Mucosa of descending colon (tissue), 3 donors: ENCODE measurements around the gene CPEB1. TPM values are rescaled to one million over a fixed set of nuclear protein-coding genes. Genes with fewer than 3 reads are reported as not detected.

Experiments
- ATAC-seq: fragments of 200-7000 bp; cut with Tn5 transposase; one replicate; pipeline ENCODE4 v1.9.1; 2020; ENCODE audit warnings: mild to moderate bottlenecking, moderate library complexity
- DNase-seq, 3 donors: peaks; one replicate each; pipeline ENCODE4 v3.0.0-alpha.2; 2020
- H3K36me3 ChIP-seq: fragments of 200-600 bp; one replicate; pipeline ENCODE4 v1.8.0; 2021; ENCODE audit warnings: low read depth, mild to moderate bottlenecking
- H3K4me1 ChIP-seq: fragments of 200-600 bp; one replicate; pipeline ENCODE4 v1.8.0; 2021; ENCODE audit warnings: low read depth, mild to moderate bottlenecking
- H3K4me3 ChIP-seq: fragments of 200-600 bp; one replicate; pipeline ENCODE4 v1.8.0; 2021; ENCODE audit warnings: mild to moderate bottlenecking
- H3K9me3 ChIP-seq: fragments of 200-600 bp; one replicate; pipeline ENCODE4 v1.8.0; 2021; ENCODE audit warnings: mild to moderate bottlenecking
- intact Hi-C, 2 donors: fragments of 100-400 bp; cut with DNase I in 1 of 2; cut with micrococcal nuclease in 1 of 2; formaldehyde crosslinking; loops; one replicate each; pipeline versions ENCODE4 v1.11.0 to v1.11.1; 2022; cut with DNase I, micrococcal nuclease
- total RNA-seq, 3 donors: library from RNA; stranded (reverse); fragmentation: NEBNext Ultra II Directional in 2 of 3; extraction: Animal tissue kit (Norgen Biotek cat#: 25700) in 2 of 3; gene quantifications; one replicate each; pipeline versions ENCODE4 v1.2.1 to v1.2.4, GENCODE V29; 2021 to 2023
- TF ChIP-seq, protein P1 (sequence below): fragments of 200-600 bp; IDR thresholded peaks from one replicate; pipeline ENCODE4 v1.8.0; 2022; ENCODE audit warnings: antibody characterized with exemption, mild to moderate bottlenecking
- donor health status: DM: no; HTN: no; CAD: no; lungs with moderate emphysema.
- donor health status: DM: no; HTN: no; CAD: no.
- donor health status: DM: no; HTN: yes; CAD: no.

Gene CPEB1
- total RNA-seq, 3 donors from 2014 or later = 0.61 to 11.8 (median 1.4) TPM

DNA sequence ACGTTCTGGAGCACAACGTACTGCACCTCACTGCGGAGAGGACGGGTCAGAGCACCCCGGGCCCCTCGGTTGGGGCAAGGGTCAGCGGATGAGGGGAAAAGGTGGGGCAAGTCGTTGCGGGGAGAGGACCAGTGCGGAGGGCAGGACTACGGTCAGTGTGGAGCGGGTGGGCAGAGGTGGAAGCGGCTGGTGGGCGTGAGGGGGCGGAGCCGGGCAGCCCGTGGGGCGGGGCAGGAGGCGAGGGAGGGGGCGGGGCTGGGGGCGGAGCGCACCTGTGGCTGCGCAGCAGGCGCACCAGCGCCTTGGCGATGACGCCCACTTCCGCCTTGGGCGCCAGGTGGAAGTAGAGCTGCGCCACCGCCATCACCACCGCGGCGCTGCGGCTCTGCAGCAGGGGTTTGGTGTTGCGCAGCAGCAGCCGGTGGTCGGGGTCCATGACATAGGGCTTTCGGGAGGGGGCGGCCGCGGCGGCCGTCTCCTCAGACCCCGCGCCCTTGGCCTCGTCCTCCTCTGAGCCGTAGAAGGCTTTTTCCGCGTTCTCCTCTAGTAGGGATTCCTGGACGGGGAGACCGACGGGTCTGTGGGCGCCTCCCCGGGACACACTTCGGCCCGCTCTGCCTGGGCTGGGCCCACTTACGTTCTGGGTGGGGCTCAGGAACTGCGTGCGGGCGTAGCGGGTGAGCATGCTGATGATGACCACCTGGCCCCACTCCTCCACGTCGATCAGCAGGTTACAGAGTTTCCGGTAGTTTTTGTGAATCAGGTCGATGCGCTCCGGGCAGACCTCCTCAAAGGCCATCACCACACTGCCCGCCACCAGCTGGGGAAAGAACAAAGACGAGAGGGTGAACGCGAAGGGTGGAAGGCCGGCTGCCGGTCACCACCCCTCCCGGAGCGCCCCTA lies 33.3 kb upstream of the CPEB1 start:
- Histone ChIP-seq H3K36me3 (no peaks in the 10 kb centered on the region), H3K4me1 (no peaks in the 10 kb centered on the region), H3K4me3 (no peak overlapping the region), H3K9me3 (no peaks in the 10 kb centered on the region)
- ATAC-seq = peak; percentile 99
- intact Hi-C loops = no loop called here
- DNase-seq = peak; percentile 74 to 87 (median 78)
- TF ChIP-seq, protein P1, sequence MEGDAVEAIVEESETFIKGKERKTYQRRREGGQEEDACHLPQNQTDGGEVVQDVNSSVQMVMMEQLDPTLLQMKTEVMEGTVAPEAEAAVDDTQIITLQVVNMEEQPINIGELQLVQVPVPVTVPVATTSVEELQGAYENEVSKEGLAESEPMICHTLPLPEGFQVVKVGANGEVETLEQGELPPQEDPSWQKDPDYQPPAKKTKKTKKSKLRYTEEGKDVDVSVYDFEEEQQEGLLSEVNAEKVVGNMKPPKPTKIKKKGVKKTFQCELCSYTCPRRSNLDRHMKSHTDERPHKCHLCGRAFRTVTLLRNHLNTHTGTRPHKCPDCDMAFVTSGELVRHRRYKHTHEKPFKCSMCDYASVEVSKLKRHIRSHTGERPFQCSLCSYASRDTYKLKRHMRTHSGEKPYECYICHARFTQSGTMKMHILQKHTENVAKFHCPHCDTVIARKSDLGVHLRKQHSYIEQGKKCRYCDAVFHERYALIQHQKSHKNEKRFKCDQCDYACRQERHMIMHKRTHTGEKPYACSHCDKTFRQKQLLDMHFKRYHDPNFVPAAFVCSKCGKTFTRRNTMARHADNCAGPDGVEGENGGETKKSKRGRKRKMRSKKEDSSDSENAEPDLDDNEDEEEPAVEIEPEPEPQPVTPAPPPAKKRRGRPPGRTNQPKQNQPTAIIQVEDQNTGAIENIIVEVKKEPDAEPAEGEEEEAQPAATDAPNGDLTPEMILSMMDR = no peak

DNA sequence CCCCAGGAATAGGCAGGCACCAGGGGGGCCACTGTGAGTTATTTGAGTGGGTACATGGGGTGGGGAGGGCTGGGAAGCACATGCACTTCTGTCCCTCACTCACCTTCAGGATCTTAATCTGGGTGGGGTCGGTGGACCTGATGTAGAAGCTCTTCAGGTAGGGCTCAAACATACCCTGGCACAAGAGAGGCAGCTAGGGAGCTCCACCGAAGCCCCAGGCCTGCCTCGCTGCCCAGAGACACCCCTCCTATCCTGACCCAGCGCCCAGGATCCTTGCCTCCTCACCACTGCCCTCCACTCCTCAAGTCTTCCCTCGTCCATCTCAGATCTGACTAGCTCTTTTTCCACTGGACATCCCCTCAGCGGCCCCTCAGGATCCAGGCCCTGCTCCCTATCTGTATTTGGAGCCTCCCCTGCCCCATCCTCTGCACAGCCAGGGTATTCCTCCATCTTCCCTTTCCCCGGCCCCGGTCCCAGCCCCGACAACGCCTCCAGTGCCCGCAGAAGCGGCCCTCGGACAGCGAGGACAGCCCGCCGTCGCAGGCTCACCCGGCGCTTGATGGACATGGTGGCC lies 32.5 kb upstream of the CPEB1 start:
- intact Hi-C loops = no loop called here
- TF ChIP-seq, protein P1 = no peak
- Histone ChIP-seq H3K36me3 (no peaks in the 10 kb centered on the region), H3K9me3 (no peaks in the 10 kb centered on the region), H3K4me1 (no peaks in the 10 kb centered on the region), H3K4me3 (no peak overlapping the region)
- ATAC-seq = no peak
- no peak for DNase-seq

DNA sequence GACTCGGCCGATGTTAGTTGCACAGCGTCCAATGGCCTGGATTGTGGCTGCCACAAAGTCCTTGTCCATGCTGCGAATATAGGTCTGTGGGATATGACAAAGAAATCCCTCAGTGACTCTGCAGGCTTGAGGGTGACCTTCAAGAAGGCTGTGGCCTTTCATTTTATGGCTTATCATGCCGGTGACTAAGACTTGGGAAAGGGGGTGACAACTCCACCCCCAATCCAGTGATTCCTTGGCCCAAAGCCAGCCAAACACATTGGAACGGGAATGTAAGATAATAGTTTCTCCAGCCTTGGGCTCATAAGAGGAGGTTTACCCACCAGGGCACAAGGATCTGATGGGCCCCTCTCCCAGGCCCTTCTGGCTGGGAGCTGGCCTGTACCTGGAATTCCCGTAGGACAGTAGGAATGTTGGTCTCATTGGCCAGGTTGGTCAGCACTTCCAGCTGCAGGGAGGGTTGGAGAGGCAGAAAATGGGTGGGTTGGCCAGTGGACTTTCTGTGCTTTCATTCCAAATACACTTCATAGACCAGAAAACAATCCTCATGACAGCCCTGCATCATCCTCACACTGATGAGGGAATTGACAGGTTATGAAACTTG lies 30.7 kb upstream of the CPEB1 start:
- Histone ChIP-seq H3K4me1 (no peaks in the 10 kb centered on the region), H3K36me3 (no peaks in the 10 kb centered on the region), H3K4me3 (no peak overlapping the region), H3K9me3 (no peaks in the 10 kb centered on the region)
- DNase-seq = no peak
- intact Hi-C loops = no loop called here
- TF ChIP-seq, protein P1 = no peak
- no peak for ATAC-seq

DNA sequence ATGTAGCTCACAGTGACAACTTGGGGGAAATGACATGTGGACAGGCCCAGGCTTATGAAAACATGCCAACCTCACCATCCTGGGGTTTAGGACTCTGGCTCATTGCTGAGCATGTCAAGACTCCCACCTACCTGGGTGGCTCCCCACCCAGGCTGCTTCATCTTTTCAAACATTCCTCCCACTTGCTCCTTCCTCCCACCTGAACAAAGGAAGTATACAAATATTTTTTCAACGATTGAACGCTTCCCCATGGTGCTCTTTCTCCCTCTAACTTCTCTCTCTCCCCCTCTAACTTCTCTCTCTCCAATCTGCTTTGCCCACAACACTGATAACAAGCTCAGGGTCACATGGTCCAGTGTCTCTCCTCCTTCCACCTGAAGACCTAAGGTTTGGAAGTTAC lies 27.7 kb upstream of the CPEB1 start:
- TF ChIP-seq, protein P1 = no peak
- H3K4me1 ChIP-seq = no peaks in the 10 kb centered on the region
- intact Hi-C loops = no loop called here
- no peak for ATAC-seq
- no peaks in the 10 kb centered on the region for H3K9me3 ChIP-seq
- H3K4me3 ChIP-seq = no peak overlapping the region
- H3K36me3 ChIP-seq = no peaks in the 10 kb centered on the region
- no peak for DNase-seq

DNA sequence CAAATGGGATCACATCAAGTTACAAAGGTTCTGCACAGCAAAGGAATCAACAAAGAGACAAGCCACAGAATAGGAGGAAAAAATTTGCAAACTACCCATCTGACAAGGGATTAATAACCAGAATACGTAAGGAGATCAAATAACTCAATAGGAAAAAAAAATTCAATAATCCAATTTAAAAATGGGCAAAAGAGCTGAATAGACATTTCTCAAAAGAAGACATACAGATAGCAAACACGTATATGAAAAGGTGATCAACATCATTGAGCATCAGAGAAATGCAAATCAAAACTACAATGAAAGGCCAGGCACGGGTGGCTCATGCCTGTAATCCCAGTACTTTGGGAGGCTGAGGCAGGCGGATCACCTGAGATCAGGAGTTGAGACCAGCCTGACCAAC lies 23.5 kb upstream of the CPEB1 start:
- H3K4me3 ChIP-seq = no peak overlapping the region
- H3K4me1 ChIP-seq = no peaks in the 10 kb centered on the region
- TF ChIP-seq, protein P1 = no peak
- DNase-seq (no peak), ATAC-seq (no peak)
- no peaks in the 10 kb centered on the region for H3K9me3 ChIP-seq
- intact Hi-C loops = no loop called here
- H3K36me3 ChIP-seq = no peaks in the 10 kb centered on the region
